Measurements from ENCODE around the gene FDX2.
"Not testable (repeated sequence)": the region's sequence is repeated elsewhere in the genome, so short reads cannot be mapped to it uniquely, and the experiment has no call there.

The FDX2 gene

GRCh38 chr19:10338940-10339339 is 23.1 kb upstream of the FDX2 start:
- Histone ChIP-seq H3K27me3 (ENCODE audit: insufficient read depth, poor library complexity, severe bottlenecking) (no peaks in the 10 kb centered on the region), H3K4me1 (ENCODE audit: insufficient read depth, poor library complexity, severe bottlenecking) (no peaks in the 10 kb centered on the region), H3K27ac (ENCODE audit: poor library complexity, severe bottlenecking) (no peak overlapping the region), H3K36me3 (ENCODE audit: low read depth) (no peaks in the 10 kb centered on the region), H3K9me3 (ENCODE audit: severe bottlenecking) (no peaks in the 10 kb centered on the region), H3K4me3 (ENCODE audit: severe bottlenecking) (no peak overlapping the region)
- TF ChIP-seq, protein P1, sequence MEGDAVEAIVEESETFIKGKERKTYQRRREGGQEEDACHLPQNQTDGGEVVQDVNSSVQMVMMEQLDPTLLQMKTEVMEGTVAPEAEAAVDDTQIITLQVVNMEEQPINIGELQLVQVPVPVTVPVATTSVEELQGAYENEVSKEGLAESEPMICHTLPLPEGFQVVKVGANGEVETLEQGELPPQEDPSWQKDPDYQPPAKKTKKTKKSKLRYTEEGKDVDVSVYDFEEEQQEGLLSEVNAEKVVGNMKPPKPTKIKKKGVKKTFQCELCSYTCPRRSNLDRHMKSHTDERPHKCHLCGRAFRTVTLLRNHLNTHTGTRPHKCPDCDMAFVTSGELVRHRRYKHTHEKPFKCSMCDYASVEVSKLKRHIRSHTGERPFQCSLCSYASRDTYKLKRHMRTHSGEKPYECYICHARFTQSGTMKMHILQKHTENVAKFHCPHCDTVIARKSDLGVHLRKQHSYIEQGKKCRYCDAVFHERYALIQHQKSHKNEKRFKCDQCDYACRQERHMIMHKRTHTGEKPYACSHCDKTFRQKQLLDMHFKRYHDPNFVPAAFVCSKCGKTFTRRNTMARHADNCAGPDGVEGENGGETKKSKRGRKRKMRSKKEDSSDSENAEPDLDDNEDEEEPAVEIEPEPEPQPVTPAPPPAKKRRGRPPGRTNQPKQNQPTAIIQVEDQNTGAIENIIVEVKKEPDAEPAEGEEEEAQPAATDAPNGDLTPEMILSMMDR (IDR thresholded peaks at IDR 0.05; ENCODE audit: poor library complexity, severe bottlenecking) = no peak
- DNase-seq (ENCODE audit: low spot score) (no peak), ATAC-seq (ENCODE audit: low read depth) (no peak)

DNA sequence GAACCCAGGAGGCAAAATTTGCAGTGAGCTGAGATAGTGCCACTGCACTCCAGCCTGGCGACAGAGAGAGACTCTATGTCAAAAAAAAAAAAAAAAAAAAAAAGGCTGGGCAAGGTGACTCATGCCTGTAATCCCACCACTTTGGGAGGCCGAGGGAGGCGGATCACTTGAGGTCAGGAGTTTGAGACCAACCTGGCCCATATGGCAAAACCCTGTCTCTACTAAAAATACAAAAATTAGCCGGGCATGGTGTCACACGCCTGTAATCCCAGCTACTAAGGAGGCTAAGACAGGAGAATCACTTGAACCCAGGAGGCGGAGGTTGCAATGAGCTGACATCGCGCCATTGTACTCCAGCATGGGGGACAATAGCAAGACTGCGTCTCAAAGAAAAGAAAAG is 20.9 kb upstream of the FDX2 start:
- not testable (repeated sequence) for H3K4me3 ChIP-seq (ENCODE audit: severe bottlenecking); H3K4me1 ChIP-seq (ENCODE audit: insufficient read depth, poor library complexity, severe bottlenecking); ATAC-seq (ENCODE audit: low read depth); H3K27me3 ChIP-seq (ENCODE audit: insufficient read depth, poor library complexity, severe bottlenecking); H3K36me3 ChIP-seq (ENCODE audit: low read depth); H3K27ac ChIP-seq (ENCODE audit: poor library complexity, severe bottlenecking); H3K9me3 ChIP-seq (ENCODE audit: severe bottlenecking); DNase-seq (ENCODE audit: low spot score)

GRCh38 chr19:10335352-10335985 is 19.7 kb upstream of the FDX2 start:
- Histone ChIP-seq H3K27ac (ENCODE audit: poor library complexity, severe bottlenecking) (no peak overlapping the region), H3K4me1 (ENCODE audit: insufficient read depth, poor library complexity, severe bottlenecking) (no peaks in the 10 kb centered on the region), H3K9me3 (ENCODE audit: severe bottlenecking) (no peaks in the 10 kb centered on the region), H3K36me3 (ENCODE audit: low read depth) (peaks cover 13% of the 10 kb centered on the region; the same call in 1 of the 2 replicates), H3K27me3 (ENCODE audit: insufficient read depth, poor library complexity, severe bottlenecking) (no peaks in the 10 kb centered on the region), H3K4me3 (ENCODE audit: severe bottlenecking) (no peak overlapping the region)
- TF ChIP-seq, protein P1 (IDR thresholded peaks at IDR 0.05; ENCODE audit: poor library complexity, severe bottlenecking) = no peak
- ATAC-seq (ENCODE audit: low read depth) = no peak
- DNase-seq (ENCODE audit: low spot score) = no peak

GRCh38 chr19:10334588-10335351 is 19.0 kb upstream of the FDX2 start:
- Histone ChIP-seq H3K4me1 (ENCODE audit: insufficient read depth, poor library complexity, severe bottlenecking) (no peaks in the 10 kb centered on the region), H3K27ac (ENCODE audit: poor library complexity, severe bottlenecking) (peak overlapping the region; percentile 49), H3K27me3 (ENCODE audit: insufficient read depth, poor library complexity, severe bottlenecking) (no peaks in the 10 kb centered on the region), H3K9me3 (ENCODE audit: severe bottlenecking) (no peaks in the 10 kb centered on the region), H3K36me3 (ENCODE audit: low read depth) (peaks cover 19% of the 10 kb centered on the region), H3K4me3 (ENCODE audit: severe bottlenecking) (peak overlapping the region; percentile 84)
- DNase-seq (ENCODE audit: low spot score) (peak; percentile 95), ATAC-seq (ENCODE audit: low read depth) (peak; percentile 81)
- TF ChIP-seq, protein P1 (IDR thresholded peaks at IDR 0.05; ENCODE audit: poor library complexity, severe bottlenecking) = peak; percentile 12

DNA sequence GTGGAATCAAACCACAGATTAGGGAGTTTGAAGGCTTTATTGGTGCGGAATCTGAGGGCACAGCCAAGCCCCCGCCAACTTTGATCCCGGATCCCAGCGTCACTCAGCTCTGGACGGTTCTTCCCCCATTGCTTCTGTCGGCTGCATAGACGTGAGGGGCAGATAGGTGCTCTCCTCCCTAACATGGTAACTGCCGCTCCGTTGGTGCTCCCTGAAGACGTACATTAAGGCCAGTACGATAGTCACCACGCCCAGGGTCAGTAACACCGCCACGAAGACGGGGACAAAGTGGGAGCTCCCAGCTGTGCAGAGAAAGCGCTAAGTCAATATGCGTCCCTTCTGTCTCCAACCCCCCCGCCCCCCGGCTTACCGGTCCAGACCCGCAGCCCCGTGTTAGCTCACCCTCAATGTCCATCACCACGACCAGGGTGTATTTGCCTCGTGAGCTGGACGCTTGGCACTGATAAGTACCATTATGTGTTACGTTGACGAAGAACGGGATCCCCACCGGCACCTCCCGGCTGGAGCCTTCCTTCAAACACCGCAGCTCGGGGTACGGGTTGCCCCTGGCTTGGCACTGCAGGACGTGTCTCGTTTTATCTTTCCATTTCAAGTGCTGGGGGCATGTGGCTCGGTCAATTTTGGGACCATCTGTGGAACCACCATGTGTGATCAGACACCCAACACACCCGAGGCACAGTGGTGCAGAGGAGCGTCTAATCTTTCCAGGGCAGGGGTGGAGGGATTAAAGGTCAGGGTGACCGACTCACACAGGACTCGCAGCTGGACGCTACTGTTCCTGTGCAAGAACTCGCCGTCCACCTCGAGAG is 18.2 kb upstream of the FDX2 start:
- TF ChIP-seq, protein P1 (IDR thresholded peaks at IDR 0.05; ENCODE audit: poor library complexity, severe bottlenecking) = no peak
- peak overlapping the region; percentile 49 for H3K27ac ChIP-seq (ENCODE audit: poor library complexity, severe bottlenecking)
- no peaks in the 10 kb centered on the region for H3K4me1 ChIP-seq (ENCODE audit: insufficient read depth, poor library complexity, severe bottlenecking)
- H3K36me3 ChIP-seq (ENCODE audit: low read depth) = peaks cover 27% of the 10 kb centered on the region
- no peaks in the 10 kb centered on the region for H3K9me3 ChIP-seq (ENCODE audit: severe bottlenecking)
- DNase-seq (ENCODE audit: low spot score) (no peak), ATAC-seq (ENCODE audit: low read depth) (peak; percentile 22)
- peak overlapping the region; percentile 84 for H3K4me3 ChIP-seq (ENCODE audit: severe bottlenecking)
- H3K27me3 ChIP-seq (ENCODE audit: insufficient read depth, poor library complexity, severe bottlenecking) = no peaks in the 10 kb centered on the region
